ENCODE measurements around the gene PPFIA1. TPM values are rescaled to one million over a fixed set of nuclear protein-coding genes. Genes with fewer than 3 reads are reported as not detected.

The PPFIA1 gene
- total RNA-seq, 1 experiment from 2014 or later = 113 TPM

- ChIA-PET CTCF (no interaction called here), POLR2A (ENCODE audit: low non-redundant PET) (no interaction called here)
- H3K36me3 ChIP-seq (ENCODE audit: insufficient read depth, low read length, poor library complexity, severe bottlenecking) = no peaks in the 10 kb centered on the region
- no peaks in the 10 kb centered on the region for H3K4me1 ChIP-seq (ENCODE audit: insufficient read depth, low read length, poor library complexity, severe bottlenecking)
- no peaks in the 10 kb centered on the region for H3K9me3 ChIP-seq (ENCODE audit: low read depth, low read length, poor library complexity, severe bottlenecking)
- DNase-seq (ENCODE audit: low spot score) = no peak
- no peak overlapping the region for H3K4me3 ChIP-seq (ENCODE audit: low read depth, low read length, poor library complexity, severe bottlenecking)
- H3K27ac ChIP-seq (ENCODE audit: low read depth, low read length, poor library complexity, severe bottlenecking) = no peak overlapping the region
- no peaks in the 10 kb centered on the region for H3K27me3 ChIP-seq (replicated peaks; ENCODE audit: insufficient read depth, low read depth, low read length, poor library complexity)
- TF ChIP-seq CTCF (conservative IDR thresholded peaks at IDR 0.05; ENCODE audit: low read depth, low read length) (no peak), EZH2 (IDR thresholded peaks at IDR 0.05; ENCODE audit: borderline replicate concordance, low read depth, low read length, poor library complexity, severe bottlenecking) (no peak)
- intact Hi-C loops (cut with micrococcal nuclease; ENCODE audit: unreplicated experiment) = no loop called here
- BruUV-seq (replicated peaks) = no TSS peak
Measured at GRCh38 chr11:70244698-70245097, 25.8 kb upstream of the PPFIA1 start.

- Histone ChIP-seq H3K9me3 (ENCODE audit: low read depth, low read length, poor library complexity, severe bottlenecking) (no peaks in the 10 kb centered on the region), H3K27me3 (replicated peaks; ENCODE audit: insufficient read depth, low read depth, low read length, poor library complexity) (no peaks in the 10 kb centered on the region), H3K36me3 (ENCODE audit: insufficient read depth, low read length, poor library complexity, severe bottlenecking) (no peaks in the 10 kb centered on the region), H3K4me3 (ENCODE audit: low read depth, low read length, poor library complexity, severe bottlenecking) (no peak overlapping the region), H3K4me1 (ENCODE audit: insufficient read depth, low read length, poor library complexity, severe bottlenecking) (no peaks in the 10 kb centered on the region), H3K27ac (ENCODE audit: low read depth, low read length, poor library complexity, severe bottlenecking) (no peak overlapping the region)
- ChIA-PET CTCF (no interaction called here), POLR2A (ENCODE audit: low non-redundant PET) (no interaction called here)
- no peak for DNase-seq (ENCODE audit: low spot score)
- intact Hi-C loops (cut with micrococcal nuclease; ENCODE audit: unreplicated experiment) = no loop called here
- no TSS peak for BruUV-seq (replicated peaks)
- no peak for TF ChIP-seq CTCF (conservative IDR thresholded peaks at IDR 0.05; ENCODE audit: low read depth, low read length)
- TF ChIP-seq EZH2 (IDR thresholded peaks at IDR 0.05; ENCODE audit: borderline replicate concordance, low read depth, low read length, poor library complexity, severe bottlenecking) = no peak
Measured at GRCh38 chr11:70246196-70246595, 24.3 kb upstream of the PPFIA1 start.

GRCh38 chr11:70247042-70247709, 23.3 kb upstream of the PPFIA1 start:
- ChIA-PET POLR2A (ENCODE audit: low non-redundant PET) (no interaction called here), CTCF (no interaction called here)
- Histone ChIP-seq H3K4me3 (ENCODE audit: low read depth, low read length, poor library complexity, severe bottlenecking) (no peak overlapping the region), H3K4me1 (ENCODE audit: insufficient read depth, low read length, poor library complexity, severe bottlenecking) (no peaks in the 10 kb centered on the region), H3K36me3 (ENCODE audit: insufficient read depth, low read length, poor library complexity, severe bottlenecking) (no peaks in the 10 kb centered on the region), H3K9me3 (ENCODE audit: low read depth, low read length, poor library complexity, severe bottlenecking) (no peaks in the 10 kb centered on the region), H3K27ac (ENCODE audit: low read depth, low read length, poor library complexity, severe bottlenecking) (no peak overlapping the region), H3K27me3 (replicated peaks; ENCODE audit: insufficient read depth, low read depth, low read length, poor library complexity) (no peaks in the 10 kb centered on the region)
- no peak for DNase-seq (ENCODE audit: low spot score)
- no TSS peak for BruUV-seq (replicated peaks)
- TF ChIP-seq CTCF (conservative IDR thresholded peaks at IDR 0.05; ENCODE audit: low read depth, low read length) = no peak
- no peak for TF ChIP-seq EZH2 (IDR thresholded peaks at IDR 0.05; ENCODE audit: borderline replicate concordance, low read depth, low read length, poor library complexity, severe bottlenecking)
- intact Hi-C loops (cut with micrococcal nuclease; ENCODE audit: unreplicated experiment) = no loop called here

Data from A673 (cell line).